ENCODE data around the gene IL13. TPM values are rescaled to one million over a fixed set of nuclear protein-coding genes. Genes with fewer than 3 reads are reported as not detected.

IL13 gene
- total RNA-seq, 1 donor: not detected

GRCh38 chr5:132658381-132659302 lies 669 bp downstream of the IL13 start:
- Histone ChIP-seq H3K27me3 (ENCODE audit: insufficient read depth, low read length) (peaks cover 14% of the 10 kb centered on the region), H3K79me2 (ENCODE audit: insufficient read depth, low read length) (no peaks in the 10 kb centered on the region), H3K27ac (ENCODE audit: low read depth, low read length) (no peak overlapping the region), H3K4me2 (ENCODE audit: insufficient read depth, low read length) (no peak overlapping the region), H3K4me1 (ENCODE audit: insufficient read depth, low read length) (peaks cover 10% of the 10 kb centered on the region), H3K4me3 (ENCODE audit: insufficient read depth, low read length) (no peak overlapping the region), H2AFZ (ENCODE audit: low read length) (no peak overlapping the region), H4K20me1 (ENCODE audit: insufficient read depth, low read length) (no peaks in the 10 kb centered on the region), H3K36me3 (ENCODE audit: insufficient read depth, low read length) (no peaks in the 10 kb centered on the region), H3K9me3 (ENCODE audit: low read depth, low read length) (no peaks in the 10 kb centered on the region)
- TF ChIP-seq CTCF (IDR thresholded peaks at IDR 0.05; ENCODE audit: extremely low read depth, low read depth, low read length): no peak
- DNase-seq (ENCODE audit: insufficient read length, low spot score, missing footprints): peak; percentile 78

GRCh38 chr5:132659598-132660493 lies 1.9 kb downstream of the IL13 start:
- Histone ChIP-seq H3K9me3 (ENCODE audit: low read depth, low read length) (no peaks in the 10 kb centered on the region), H3K4me1 (ENCODE audit: insufficient read depth, low read length) (peaks cover 10% of the 10 kb centered on the region), H3K27ac (ENCODE audit: low read depth, low read length) (no peak overlapping the region), H2AFZ (ENCODE audit: low read length) (no peak overlapping the region), H3K27me3 (ENCODE audit: insufficient read depth, low read length) (peaks cover 6% of the 10 kb centered on the region), H3K79me2 (ENCODE audit: insufficient read depth, low read length) (no peaks in the 10 kb centered on the region), H3K36me3 (ENCODE audit: insufficient read depth, low read length) (no peaks in the 10 kb centered on the region), H3K4me2 (ENCODE audit: insufficient read depth, low read length) (no peak overlapping the region), H3K4me3 (ENCODE audit: insufficient read depth, low read length) (no peak overlapping the region), H4K20me1 (ENCODE audit: insufficient read depth, low read length) (no peaks in the 10 kb centered on the region)
- TF ChIP-seq CTCF (IDR thresholded peaks at IDR 0.05; ENCODE audit: extremely low read depth, low read depth, low read length): no peak
- no peak for DNase-seq (ENCODE audit: insufficient read length, low spot score, missing footprints)

GRCh38 chr5:132661231-132662003 lies 3.4 kb downstream of the IL13 start:
- DNase-seq (ENCODE audit: insufficient read length, low spot score, missing footprints): peak; percentile 80
- H3K79me2 ChIP-seq (ENCODE audit: insufficient read depth, low read length): no peaks in the 10 kb centered on the region
- peak overlapping the region; percentile 62 for H2AFZ ChIP-seq (ENCODE audit: low read length)
- peak overlapping the region; percentile 18 for H3K4me2 ChIP-seq (ENCODE audit: insufficient read depth, low read length)
- no peak overlapping the region for H3K4me3 ChIP-seq (ENCODE audit: insufficient read depth, low read length)
- H3K9me3 ChIP-seq (ENCODE audit: low read depth, low read length): no peaks in the 10 kb centered on the region
- peak; percentile 20 for TF ChIP-seq CTCF (IDR thresholded peaks at IDR 0.05; ENCODE audit: extremely low read depth, low read depth, low read length)
- H4K20me1 ChIP-seq (ENCODE audit: insufficient read depth, low read length): no peaks in the 10 kb centered on the region
- H3K36me3 ChIP-seq (ENCODE audit: insufficient read depth, low read length): no peaks in the 10 kb centered on the region
- H3K4me1 ChIP-seq (ENCODE audit: insufficient read depth, low read length): peaks cover 8% of the 10 kb centered on the region
- H3K27me3 ChIP-seq (ENCODE audit: insufficient read depth, low read length): no peaks in the 10 kb centered on the region
- H3K27ac ChIP-seq (ENCODE audit: low read depth, low read length): no peak overlapping the region

All from osteoblast (primary cell).